ENCODE results near the gene TOPAZ1.

DNA sequence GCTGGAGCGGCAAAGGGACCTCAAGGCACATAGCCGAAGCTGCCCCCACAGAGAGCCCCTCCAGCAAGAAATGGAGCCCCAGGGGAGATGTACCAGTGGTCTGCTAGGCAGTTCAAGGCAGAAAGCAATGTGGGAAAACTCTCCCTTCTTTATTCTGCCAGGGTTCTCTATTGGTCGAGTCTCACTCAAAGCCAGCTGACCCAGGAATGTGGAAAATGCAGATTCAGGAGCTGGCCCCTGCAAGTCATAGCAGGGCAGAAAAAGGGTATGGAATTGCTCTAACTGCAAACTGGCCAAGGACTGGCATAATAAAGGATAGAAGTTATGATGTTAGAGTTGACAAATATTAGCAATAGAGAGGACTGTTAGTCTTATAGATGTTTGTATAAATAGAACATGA lies 4.0 kb upstream of the TOPAZ1 start:
- TF ChIP-seq, protein P1, sequence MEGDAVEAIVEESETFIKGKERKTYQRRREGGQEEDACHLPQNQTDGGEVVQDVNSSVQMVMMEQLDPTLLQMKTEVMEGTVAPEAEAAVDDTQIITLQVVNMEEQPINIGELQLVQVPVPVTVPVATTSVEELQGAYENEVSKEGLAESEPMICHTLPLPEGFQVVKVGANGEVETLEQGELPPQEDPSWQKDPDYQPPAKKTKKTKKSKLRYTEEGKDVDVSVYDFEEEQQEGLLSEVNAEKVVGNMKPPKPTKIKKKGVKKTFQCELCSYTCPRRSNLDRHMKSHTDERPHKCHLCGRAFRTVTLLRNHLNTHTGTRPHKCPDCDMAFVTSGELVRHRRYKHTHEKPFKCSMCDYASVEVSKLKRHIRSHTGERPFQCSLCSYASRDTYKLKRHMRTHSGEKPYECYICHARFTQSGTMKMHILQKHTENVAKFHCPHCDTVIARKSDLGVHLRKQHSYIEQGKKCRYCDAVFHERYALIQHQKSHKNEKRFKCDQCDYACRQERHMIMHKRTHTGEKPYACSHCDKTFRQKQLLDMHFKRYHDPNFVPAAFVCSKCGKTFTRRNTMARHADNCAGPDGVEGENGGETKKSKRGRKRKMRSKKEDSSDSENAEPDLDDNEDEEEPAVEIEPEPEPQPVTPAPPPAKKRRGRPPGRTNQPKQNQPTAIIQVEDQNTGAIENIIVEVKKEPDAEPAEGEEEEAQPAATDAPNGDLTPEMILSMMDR (IDR thresholded peaks at IDR 0.05): no peak
- no peak for TF ChIP-seq EZH2phosphoT487 (IDR thresholded peaks at IDR 0.05)

Data from neural progenitor cell (in vitro differentiated cells).